GM19238 (cell line): ENCODE results near the gene GXYLT2.

Experiments
- DNase-seq: peaks from one replicate; pipeline ENCODE4 v3.0.0; 2011; ENCODE audit warnings: low spot score; ENCODE audit not compliant: insufficient read length

The GXYLT2 gene

GRCh38 chr3:72887705-72888545 lies at the start of gene GXYLT2:
Gene GXYLT2, plus strand, starts transcription at chr3:72888046. Its CDS starts 188 bp downstream, at chr3:72888234.
- peak; percentile 11 for DNase-seq

- DNase-seq = no peak
These were observed 48.8 kb upstream of the GXYLT2 start for GRCh38 chr3:72839057-72839456.

GRCh38 chr3:72844436-72844993 lies 43.3 kb upstream of the GXYLT2 start:
- no peak for DNase-seq

GRCh38 chr3:72846166-72846565 lies 41.7 kb upstream of the GXYLT2 start:
- no peak for DNase-seq

GRCh38 chr3:72847282-72847681 lies 40.6 kb upstream of the GXYLT2 start:
- no peak for DNase-seq

GRCh38 chr3:72847751-72848702 lies 39.8 kb upstream of the GXYLT2 start, which contains the start of gene SHQ1:
Gene SHQ1, minus strand, starts transcription at chr3:72848445. Its CDS starts 105 bp downstream, at chr3:72848340.
- DNase-seq = peak; percentile 66

- no peak for DNase-seq
These were observed 39.2 kb upstream of the GXYLT2 start for GRCh38 chr3:72848703-72849081.

- DNase-seq = no peak
These were observed 32.8 kb upstream of the GXYLT2 start for GRCh38 chr3:72855001-72855400.

GRCh38 chr3:72860053-72860452 lies 27.8 kb upstream of the GXYLT2 start:
- DNase-seq = no peak

GRCh38 chr3:72860846-72861245 lies 27.0 kb upstream of the GXYLT2 start:
- DNase-seq = no peak

GRCh38 chr3:72862314-72863090 lies 25.3 kb upstream of the GXYLT2 start:
- DNase-seq = no peak

- no peak for DNase-seq
These were observed 15.7 kb upstream of the GXYLT2 start for GRCh38 chr3:72872183-72872582.

- no peak for DNase-seq
These were observed 522 bp upstream of the GXYLT2 start for GRCh38 chr3:72887343-72887704.

- DNase-seq = no peak
These were observed 882 bp downstream of the GXYLT2 start for GRCh38 chr3:72888546-72889309.

GRCh38 chr3:72889310-72890165 lies 1.7 kb downstream of the GXYLT2 start:
- DNase-seq = no peak

GRCh38 chr3:72890166-72890925 lies 2.5 kb downstream of the GXYLT2 start:
- no peak for DNase-seq

GRCh38 chr3:72891053-72891855 lies 3.4 kb downstream of the GXYLT2 start:
- DNase-seq = no peak
